GDM1 (cell line): ENCODE results near the gene USP3.

Experiments
- DNase-seq: peaks from one replicate; lab custom pipeline; 2025; lab: John Stamatoyannopoulos, UW

Gene USP3

GRCh38 chr15:63497642-63498467, 6.5 kb upstream of the USP3 start:
- DNase-seq = peak; percentile 83

- no peak for DNase-seq
Observed at GRCh38 chr15:63499175-63499549, 5.2 kb upstream of the USP3 start.

- no peak for DNase-seq
Observed at GRCh38 chr15:63499611-63500010, 4.8 kb upstream of the USP3 start.

GRCh38 chr15:63500265-63501250, 3.8 kb upstream of the USP3 start:
- DNase-seq = no peak

GRCh38 chr15:63501256-63502089, 2.9 kb upstream of the USP3 start:
- no peak for DNase-seq

GRCh38 chr15:63502137-63502766, 2.1 kb upstream of the USP3 start:
- DNase-seq = no peak

GRCh38 chr15:63502843-63503738, 1.3 kb upstream of the USP3 start:
- peak; percentile 86 for DNase-seq

GRCh38 chr15:63503739-63504246, 600 bp upstream of the USP3 start:
- peak; percentile 35 for DNase-seq

GRCh38 chr15:63504979-63505841, 817 bp downstream of the USP3 start:
- DNase-seq = peak; percentile 29

GRCh38 chr15:63505842-63506222, 1.4 kb downstream of the USP3 start:
- DNase-seq = no peak

GRCh38 chr15:63506537-63507035, 2.2 kb downstream of the USP3 start:
- DNase-seq = no peak

- DNase-seq = no peak
Observed at GRCh38 chr15:63507878-63508818, 3.8 kb downstream of the USP3 start.

GRCh38 chr15:63509056-63509954, 4.9 kb downstream of the USP3 start:
- no peak for DNase-seq

GRCh38 chr15:63509955-63510940, 5.9 kb downstream of the USP3 start:
- no peak for DNase-seq

GRCh38 chr15:63512148-63512547, 7.8 kb downstream of the USP3 start:
- DNase-seq = no peak

GRCh38 chr15:63513271-63513670, 8.9 kb downstream of the USP3 start:
- no peak for DNase-seq
